ENCODE data around the gene LRCH4.
A peak's percentile ranks its signal among the peaks of the same experiment; 100 is the strongest.

The LRCH4 gene

DNA sequence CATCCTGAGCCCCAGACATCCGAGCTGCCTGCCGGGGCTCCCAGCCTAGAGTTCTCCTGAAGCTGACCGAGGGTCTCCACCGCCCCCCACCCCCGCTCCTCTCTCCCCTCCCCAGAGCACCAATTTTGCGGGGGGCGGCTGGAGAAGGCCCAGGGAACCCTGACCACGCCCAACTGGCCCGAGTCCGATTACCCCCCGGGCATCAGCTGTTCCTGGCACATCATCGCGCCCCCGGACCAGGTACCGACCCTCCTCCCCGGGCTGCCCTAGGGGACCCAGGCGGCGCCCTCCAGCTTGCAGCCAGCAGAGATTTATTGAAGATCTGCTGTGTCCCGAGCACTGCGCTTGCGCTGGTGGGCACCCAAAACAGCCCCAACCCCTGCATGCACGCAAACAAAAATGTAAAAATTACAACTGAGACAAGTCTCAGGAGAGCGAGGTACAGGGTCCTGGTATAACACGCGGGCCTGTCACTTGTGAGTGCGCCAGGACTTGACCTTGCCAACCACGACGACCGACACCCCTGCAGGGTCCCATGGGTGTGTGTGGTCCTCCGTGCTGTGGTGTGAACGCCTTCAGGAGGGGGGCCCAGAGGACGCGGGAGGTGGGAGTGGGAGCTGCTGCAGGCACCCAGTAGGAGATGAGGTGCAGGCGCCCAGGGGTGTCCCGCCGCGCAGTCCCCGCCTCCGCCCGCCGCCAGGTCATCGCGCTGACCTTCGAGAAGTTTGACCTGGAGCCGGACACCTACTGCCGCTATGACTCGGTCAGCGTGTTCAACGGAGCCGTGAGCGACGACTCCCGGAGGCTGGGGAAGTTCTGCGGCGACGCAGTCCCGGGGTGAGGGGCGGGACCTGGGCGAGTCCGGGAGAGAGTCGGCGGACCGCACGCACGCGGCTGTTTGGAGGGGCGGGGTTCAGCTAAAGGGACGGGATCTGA lies 19.3 kb upstream of the LRCH4 start:
- DNase-seq = peak; percentile 61 to 70

DNA sequence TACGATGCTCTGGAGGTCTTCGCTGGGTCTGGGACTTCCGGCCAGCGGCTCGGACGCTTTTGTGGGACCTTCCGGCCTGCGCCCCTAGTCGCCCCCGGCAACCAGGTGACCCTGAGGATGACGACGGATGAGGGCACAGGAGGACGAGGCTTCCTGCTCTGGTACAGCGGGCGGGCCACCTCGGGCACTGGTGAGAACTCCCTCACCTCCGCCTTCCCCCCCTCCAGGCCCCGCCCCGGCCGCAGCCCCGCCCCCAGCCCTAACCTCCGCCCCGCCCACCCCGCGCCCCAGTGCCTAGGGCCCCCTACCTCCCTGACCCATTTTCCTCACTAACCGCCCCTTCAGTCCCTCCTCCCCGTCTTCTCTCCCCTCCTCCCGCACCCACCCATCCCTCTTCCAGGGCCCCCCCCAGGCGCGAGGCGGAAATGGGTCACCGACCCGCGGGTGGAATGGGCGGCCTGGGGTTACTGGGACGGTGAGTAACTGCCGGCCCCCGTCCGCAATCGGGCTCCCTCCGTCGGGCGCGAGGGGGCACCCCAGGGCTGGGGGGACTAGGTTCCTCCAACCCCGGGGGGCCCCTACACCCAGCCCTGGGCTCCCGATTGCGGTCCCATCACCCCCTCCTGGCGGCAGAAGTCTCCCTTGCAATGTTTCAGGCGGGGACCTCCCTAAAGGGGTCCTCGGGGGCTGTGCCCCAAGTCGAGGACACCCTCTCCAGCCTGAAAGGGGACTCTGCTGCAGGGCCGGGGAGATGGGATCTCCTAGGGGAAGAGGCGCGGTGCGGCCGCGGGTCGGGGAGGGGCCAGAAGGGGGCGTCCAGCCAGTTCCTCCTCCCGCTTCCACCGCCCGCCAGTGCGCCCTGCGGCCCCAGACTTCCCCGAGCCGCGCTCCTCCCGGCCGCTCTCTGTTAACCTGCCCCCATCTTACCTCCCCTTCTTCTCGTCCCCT lies 18.4 kb upstream of the LRCH4 start:
- peak; percentile 79 to 84 for DNase-seq

DNA sequence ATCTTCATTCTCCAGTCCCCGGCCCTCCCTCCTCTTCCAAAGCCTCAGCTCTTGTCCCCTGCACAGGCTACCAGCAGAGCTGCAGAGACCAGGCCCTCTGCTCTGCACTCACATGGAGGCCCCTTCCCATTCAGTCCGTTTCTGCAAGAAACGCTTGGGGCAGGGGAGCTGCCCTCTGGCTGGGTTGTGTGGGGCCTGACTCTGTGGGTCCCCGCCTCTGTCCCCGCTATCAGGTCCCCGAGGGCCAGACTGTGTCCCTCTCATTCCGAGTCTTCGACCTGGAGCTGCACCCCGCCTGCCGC lies 17.7 kb upstream of the LRCH4 start:
- no peak for DNase-seq

DNA sequence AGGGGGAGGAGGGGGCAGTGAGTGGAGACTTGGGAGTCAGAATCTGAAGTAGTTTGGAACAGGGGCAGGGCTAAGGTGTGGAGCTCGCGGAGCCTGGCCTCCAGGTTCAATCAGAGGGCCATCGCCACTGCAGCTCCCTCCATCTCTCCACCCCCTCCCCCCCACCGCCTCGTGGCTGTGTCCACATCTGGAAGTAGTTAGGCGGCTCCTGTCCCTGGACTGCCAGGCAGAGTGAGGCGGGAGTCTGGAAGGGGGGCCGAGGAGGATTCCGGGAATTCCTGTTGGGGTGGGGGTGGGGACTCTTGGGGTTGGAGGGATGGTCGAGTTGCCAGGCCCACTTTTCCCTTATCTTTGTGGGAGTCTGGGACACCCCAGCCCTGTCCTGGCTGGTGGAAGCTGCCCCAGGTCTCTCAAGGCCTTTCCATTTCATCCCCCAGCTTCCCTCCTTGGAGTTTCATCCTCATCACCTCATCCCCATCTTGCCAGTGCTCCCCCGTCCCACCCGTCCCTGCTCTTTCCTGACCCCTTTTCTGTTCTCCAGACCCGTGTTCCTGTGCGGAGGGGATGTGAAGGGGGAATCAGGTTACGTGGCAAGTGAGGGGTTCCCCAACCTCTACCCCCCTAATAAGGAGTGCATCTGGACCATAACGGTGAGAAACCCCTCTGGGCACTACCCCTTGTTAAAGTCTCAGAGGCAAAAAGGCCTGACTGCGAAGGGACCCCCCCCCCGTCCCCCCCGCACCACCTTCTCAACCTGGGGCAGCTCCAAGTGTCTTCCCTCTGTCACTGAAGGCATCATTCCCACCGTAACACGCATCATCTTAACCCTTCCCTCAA lies 17.2 kb upstream of the LRCH4 start:
- no peak for DNase-seq

DNA sequence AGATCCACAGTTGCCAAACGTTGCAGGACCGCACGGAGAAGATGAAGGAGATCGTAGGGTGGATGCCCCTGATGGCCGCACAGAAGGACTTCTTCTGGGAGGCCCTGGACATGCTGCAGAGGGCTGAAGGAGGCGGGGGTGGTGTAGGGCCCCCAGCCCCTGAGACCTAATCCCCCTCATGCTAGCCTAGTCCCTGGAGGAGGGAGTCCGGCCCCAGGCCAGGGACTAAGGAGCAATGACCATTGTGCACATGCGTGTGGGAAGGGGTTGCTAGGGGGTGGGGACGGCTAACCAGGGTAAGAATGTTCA lies 14.8 kb upstream of the LRCH4 start:
- no peak for DNase-seq

DNA sequence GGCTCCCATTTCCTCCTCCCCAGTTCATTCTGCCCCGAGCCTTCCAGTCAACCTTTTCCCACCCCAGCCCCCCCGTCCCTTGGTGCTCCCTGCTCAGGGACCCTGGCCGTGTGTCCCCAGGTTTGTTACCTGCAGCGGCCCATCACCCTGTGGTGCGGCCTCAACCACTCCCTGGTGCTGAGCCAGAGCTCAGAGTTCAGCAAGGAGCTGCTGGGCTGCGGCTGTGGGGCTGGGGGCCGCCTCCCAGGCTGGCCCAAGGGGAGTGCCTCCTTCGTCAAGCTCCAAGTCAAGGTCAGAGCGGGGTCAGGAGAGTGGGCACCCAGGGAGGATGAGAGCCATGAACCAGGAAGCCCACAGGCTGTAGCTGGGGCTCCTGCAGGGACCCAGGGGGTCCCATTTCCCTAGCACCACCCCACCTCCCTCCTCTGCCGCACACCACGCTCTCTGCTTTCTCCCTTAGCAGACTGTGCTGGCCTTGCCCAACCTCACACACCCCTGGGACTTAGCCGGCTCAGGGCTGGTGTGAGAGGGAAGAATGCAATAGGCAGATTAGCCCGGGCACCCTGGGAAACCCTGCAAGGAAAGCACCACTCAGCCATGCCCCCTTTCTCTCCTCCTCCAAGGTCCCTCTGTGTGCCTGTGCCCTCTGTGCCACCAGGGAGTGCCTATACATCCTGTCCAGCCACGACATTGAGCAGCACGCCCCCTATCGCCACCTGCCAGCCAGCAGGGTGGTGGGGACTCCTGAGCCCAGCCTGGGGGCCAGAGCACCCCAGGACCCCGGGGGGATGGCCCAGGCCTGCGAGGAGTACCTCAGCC lies 14.2 kb upstream of the LRCH4 start:
- no peak for DNase-seq

DNA sequence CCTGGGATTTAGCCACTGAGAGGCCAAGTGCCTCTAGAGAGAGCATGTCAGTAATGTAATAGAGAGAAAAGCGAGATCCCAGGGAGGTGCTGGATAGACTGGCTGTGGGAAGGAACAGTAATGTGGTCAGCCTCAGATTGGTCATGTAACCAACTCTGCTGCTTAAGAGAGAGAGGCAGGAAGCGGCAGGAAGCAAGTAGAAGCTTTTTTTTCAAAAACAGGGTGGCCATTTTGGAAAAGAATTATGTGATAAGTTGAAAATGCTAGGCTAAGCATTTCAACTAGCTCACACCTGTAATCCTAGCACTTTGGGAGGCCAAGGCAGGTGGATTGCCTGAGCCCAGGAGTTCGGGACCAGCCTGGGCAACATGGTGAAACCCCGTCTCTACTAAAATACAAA lies 12.5 kb upstream of the LRCH4 start:
- no peak for DNase-seq

DNA sequence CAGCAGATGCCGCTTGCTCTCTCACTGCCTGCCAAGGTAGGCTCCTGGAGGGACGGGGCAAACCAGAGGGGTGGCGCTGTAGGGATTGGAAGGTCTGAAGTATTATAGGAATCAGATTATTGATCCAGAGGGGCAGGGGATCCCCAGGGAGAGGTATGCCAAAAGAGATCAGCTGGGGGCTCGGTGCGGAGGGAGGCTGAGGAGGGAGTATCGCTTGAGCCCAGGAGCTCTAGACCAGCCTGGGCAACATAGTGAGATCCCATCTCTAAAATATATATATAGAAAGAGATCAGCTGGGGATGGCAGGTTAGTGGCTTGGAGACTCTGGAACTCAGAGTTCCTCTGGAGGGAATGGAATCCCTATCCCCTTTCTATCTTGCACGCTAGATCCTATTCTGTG lies 9.3 kb upstream of the LRCH4 start:
- no peak for DNase-seq

DNA sequence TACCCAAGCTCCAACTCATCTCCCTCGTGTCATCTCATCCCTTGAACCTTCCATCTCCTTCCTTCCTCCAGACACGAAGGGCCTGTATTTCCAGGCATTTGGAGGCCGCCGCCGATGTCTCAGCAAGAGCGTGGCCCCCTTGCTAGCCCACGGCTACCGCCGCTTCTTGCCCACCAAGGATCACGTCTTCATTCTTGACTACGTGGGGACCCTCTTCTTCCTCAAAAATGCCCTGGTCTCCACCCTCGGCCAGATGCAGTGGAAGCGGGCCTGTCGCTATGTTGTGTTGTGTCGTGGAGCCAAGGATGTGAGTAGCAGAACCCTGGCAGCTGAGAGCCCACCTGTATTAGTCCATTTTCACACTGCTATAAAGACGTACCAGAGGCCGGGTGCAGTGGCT lies 5.7 kb upstream of the LRCH4 start:
- no peak for DNase-seq

DNA sequence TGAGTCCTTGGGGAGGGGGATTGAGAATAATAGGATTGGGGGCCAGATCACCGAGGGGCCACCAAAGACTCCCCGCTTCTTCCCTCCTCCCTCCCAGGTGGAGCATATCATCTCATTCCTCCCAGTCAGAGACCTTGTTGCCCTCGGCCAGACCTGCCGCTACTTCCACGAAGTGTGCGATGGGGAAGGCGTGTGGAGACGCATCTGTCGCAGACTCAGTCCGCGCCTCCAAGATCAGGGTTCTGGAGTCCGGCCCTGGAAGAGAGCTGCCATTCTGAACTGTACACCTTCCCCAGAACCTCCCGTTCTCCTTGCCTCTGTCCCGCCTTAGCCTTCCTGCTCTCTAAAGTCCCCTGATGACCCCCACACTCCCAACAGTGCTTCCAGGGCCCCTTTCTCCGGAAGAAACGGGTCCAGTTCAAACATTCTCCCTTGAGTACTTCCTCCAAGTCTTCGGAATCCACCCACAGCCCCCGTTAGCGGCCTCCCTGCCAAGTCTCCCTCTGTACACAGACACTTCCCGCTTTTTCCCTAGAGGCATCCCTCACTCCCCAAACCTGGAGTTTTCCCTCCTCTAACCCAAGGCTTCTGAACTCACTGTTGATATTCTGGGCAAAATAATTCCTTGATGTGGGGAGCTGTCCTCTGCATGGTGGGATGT lies 4.3 kb upstream of the LRCH4 start:
- DNase-seq = no peak

DNA sequence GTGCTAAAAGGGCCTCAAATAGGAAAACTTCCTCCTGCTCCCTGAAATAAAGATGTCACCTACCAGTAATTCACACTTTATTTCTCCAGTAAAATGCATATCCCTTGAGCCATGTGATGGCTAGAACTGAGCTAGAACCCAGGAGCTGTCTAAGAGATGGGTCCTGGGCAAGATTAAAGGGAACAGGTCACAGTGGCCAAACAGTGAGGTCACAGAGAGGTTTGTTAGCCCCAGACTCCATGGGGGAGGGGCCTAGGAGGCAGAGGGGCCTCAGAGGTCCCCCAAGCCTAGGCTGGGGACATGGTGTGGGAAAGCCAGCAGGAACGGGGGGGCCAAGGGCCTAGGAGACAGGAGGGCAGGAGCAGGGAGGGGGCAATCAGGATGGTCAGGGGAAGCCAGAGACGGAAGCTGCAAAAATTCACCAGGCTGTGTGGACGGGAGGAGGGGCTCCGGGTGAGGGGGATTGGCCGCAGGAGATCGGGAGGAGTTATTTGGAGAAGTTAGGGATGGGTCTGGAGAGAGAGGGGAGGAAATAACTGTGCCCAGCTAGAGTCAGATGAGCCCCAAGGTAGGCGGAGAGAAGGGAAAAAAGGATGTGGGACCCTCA lies 3.5 kb upstream of the LRCH4 start:
- no peak for DNase-seq

DNA sequence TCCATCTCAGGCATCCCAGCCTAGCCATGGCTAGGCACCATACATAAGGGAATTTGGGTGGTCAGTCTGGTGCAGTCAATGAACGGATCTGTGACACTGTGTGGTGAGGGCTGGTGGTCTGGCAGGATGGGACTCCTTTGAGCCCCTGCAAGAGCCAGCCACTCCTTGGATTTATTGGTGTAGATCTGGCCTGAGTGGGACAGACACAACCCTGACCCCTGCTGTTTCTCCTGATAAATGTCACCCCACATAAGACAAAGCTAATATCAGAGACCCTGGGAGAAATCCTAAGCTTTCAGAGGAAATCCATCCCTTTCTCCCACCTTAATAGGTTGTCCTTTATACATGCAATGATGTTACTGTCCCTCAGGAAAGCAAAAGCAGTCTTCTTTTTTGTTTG lies 2.5 kb upstream of the LRCH4 start:
- DNase-seq = no peak

DNA sequence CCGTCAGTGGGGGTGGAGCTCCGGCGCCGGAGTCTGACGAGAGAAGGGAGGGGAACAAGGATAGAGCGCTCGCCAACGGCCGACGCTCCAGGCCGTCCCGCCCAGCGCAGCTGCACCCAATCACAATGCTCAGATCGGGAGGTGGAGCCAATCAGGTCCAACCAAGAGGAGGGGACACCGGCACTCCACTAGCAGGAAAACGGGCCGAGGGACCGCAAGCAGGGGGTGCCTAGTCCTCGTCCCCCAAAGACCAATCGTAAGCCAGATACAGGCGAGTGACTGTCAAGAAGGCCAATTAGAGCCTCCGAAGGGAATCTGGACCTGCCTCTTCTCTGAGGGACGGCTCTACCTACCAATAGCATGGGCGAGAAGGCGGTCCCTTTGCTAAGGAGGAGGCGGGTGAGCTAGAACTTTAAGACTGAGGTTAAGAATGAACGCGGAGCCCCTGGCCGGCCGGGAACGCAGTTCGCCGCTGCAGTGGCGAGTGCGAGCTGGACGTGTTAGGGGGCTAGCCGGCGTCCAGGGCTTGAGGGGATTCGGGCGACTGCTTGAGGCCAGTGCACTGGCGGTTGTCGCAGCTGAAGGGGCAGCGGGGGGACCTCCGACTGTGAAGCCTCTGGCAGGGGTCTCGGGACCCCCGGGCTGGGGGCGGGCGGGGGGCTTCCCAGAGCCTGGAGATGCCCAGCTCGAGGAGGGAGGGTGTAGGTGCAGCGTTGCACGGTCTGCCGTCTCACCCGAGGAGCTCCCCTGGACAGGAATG lies 517 bp upstream of the LRCH4 start, which contains the start of gene FBXO24:
Gene FBXO24 (plus strand): TSS at position 63 of the 760 bp plus-strand sequence. CDS start 298 bp downstream, at position 361.
- peak; percentile 99 to 100 for DNase-seq

DNA sequence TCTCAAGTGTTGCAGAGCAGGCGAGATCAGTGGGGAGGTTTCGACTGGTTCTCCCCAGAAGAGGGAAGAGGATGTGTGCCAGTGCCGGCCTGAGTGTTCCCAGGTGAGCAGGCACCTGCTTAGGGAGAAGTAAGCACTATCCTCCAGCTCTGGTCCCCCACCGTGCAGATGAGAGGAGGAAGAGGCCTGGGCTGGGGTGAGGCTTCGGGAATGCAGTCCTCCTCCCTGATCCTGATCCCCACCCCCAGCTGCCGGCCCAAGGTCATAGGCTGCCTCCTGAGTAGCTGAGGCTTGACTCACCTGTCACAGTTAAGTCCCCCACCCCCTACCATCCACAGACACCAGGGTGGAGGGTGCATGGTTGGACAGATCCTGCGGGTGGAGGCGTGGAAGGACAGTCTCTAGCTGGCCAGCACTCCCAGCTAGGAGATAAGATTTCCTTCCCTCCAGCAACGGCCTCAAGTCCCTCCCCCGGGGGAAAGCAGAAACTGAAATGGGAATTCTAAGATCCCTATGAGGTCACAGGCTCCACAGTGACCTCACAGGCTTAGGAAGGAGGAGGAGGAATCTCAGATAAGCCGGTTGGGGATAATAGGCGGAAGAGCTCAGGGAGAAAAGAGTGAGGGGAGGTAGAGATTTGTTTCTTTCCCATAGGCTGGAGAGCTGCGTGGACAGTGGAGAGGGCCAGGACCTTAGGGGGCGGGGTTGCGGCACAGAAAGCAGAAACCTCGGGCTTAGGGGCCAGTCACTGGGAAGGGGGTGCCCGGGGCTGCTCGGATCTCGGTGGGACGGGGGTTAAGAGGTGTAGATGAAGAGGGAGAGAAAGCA lies 1.0 kb downstream of the LRCH4 start:
- no peak for DNase-seq

DNA sequence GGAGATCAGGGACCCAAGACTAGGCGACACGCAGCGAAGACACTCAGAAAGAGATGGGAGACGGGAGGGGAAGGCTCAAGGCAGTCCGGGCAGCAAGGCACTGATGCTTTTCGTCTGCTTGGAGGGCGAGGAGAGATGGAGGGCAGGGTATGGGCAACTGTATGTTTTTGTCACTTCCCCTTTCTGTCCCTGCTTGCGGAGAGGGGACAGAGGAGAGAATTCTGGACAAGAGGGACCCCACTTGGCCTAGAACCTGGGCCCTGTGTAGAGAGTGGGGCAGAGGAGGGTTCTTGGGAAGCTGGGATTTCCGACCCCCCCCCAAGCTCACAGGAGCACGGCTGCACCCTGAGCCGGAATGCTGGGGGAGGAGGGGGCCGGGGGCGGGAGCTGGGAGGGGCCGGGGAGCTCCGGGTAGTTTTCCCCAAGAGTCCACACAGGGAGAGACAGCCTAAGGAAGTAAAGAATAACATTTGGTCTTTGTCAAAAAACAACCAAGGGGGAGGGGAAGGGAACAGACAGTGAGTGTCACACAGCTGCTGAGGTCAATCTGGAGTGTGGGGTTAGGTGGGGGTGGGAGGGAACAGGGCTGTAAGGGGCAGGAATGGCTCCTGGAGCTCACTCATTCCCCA lies 1.8 kb downstream of the LRCH4 start:
- DNase-seq = no peak

DNA sequence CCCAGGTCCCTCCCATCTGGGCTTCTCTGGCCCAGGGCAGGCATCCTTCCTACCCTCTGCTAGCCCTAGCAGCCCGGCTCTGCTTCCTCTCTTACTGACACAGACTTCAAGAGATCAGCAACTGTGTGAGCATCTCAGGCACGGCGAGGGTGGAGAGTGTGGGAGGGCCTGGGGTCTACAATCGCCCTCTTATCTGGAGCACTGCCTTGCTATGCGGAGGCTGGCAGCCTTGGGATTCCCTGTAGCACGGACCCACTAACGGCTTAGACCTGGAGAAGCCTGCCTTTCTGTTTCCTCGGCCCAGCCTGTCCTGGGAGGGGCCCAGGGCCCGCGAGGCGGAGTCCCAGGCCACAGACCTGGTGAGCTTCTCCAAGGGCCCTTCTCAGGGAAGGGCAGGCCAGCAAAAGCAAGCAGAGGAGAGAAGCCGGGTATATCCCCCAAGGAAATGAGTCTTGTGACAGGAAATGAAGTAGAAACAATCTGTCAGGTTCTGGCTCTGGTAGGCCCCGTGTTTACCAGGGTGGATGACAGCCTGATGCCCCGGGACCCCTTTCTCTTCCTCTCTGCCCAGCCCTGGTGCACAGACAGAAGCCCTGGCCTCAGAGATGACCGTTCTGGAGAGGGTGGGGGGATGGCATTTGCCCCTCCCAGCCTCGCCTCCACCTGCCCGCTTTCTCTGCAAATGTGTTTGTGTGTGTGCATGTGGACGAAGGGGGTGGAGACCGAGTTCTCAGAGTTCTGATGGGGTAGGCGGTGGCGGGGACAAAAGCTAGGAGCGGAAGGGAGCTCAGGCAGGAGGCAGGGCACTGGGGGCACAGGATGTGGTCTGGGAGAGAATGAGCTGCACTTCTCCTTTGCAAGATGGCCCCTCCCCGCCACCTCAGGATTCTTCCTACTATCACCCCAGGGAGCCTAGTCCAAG lies 2.5 kb downstream of the LRCH4 start:
- DNase-seq = peak; percentile 81 to 85

DNA sequence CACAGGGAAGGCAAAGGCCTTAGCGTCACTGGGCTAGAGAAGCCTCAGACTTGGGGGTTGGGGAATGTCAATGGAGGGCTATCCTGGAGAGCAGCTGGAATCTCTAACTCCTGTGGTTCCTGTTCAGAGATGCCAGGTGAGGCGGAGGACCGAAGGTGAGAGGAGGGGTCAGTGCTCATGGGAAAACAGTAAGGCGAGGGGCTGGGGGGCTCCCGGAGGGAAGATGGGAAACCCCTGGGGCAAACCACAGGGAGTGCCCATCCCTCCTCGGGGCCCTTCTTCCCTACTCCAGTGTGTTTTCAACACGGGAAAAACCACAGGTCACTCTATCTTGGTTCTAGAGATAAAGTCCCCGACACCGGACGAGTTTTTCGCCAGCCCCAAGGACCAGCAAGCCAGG lies 3.3 kb downstream of the LRCH4 start:
- no peak for DNase-seq

All from activated CD4-positive, alpha-beta T cell treated with anti-CD3 and anti-CD28 coated beads, Interleukin-2, amount 50 U/mL, for 48 hours (primary cell).